Uterus (tissue), 2 donors: ENCODE results near the gene NMNAT2.

ENCODE experiments used
- CTCF ChIP-seq, 4 experiments: fragments of 200-600 bp in 2 of 4; fragments of 450-650 bp in 2 of 4; sonication (generic) in 2 of 4; IDR thresholded peaks; one replicate each; pipeline ENCODE4 v1.5.1; 2016 to 2019; ENCODE audit warnings: antibody characterized with exemption in 4 of 4, mild to moderate bottlenecking in 2 of 4, moderate library complexity in 1 of 4
- POLR2A ChIP-seq, 2 donors: fragments of 450-650 bp; IDR thresholded peaks; one replicate each; pipeline ENCODE4 v1.6.1; 2016; ENCODE audit warnings: antibody characterized with exemption in 2 of 2, mild to moderate bottlenecking in 1 of 2, moderate library complexity in 1 of 2

DNA sequence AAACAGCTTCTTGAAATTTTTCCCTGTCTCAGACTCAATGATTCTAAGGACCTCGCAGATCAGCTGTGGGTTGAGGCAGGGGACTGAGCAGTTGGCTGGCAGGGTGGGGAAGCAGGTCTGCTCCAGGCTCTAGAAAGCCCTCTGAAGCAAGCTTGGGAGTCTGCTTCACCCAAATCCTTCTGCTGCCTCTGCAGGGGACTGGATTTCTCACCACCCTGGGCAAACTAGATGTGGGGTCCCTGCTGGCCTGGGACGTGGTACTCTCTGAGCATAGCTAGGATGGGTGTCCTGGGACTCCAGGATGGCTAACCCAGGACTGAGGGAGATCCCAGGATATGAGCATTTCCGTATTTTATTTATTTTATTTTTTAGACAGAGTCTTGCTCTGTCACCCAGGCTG lies 142.9 kb downstream of the NMNAT2 start:
- TF ChIP-seq CTCF (IDR thresholded peaks at IDR 0.05) (no peak), POLR2A (IDR thresholded peaks at IDR 0.05) (no peak)
